ENCODE data around the gene RALGPS1. TPM values are rescaled to one million over a fixed set of nuclear protein-coding genes. Genes with fewer than 3 reads are reported as not detected.

RALGPS1 gene
- total RNA-seq, 2 experiments from 2014 or later = 1.9 to 2.2 TPM

DNA sequence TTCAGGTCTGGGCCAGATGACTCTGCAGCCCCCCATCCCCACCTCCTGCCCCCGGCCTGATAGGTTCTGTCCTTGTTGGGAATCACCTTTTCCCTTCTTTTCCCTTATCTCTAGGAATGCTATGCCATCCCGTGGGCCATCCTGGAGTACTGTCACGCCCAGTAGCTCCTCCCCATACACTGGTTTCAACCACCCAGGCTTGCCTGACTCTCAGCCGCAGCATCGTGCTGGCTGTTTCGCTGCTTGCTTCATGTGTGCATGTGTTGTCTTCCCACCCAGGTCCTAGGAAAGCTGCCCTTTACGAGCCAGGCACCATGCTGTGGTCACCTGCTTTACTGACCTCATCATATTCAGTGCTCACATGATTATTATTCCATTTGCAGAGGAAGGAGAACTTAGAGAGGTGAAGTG lies 136.0 kb downstream of the RALGPS1 start:
- H3K27ac Mint-ChIP-seq = no peak overlapping the region

DNA sequence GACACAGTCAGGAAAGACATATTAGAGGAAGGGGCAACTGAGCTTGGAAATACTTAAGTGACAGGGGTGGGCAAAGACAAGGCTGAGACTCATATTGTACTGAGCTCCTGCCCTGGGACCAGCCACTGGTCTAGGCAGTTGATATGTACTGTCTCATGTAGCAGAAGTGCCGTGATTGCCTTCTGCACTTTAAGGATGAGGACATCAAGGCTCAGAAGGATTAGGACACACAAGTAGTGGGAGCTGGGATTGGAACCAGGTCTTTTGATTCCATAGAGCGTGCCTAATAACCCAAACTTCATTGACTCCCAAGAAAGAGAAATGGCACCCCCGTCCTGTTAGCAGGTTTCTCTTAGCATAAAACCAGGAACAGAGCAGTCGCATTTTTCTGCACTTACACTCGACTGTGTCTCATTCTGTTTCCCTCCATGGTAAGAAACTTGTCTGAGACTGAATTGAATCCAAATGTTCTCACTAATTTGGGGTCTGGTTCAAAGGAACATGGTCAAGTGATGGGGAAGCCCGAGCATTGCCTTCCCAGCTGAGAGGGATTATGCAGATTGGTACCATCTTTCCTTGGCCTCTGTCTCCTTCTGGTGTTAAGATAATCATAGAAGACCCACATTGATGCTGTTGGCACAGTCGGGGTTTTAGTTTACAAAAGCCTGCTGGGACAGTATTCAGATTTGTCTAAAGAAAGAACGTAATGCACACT lies 137.5 kb downstream of the RALGPS1 start:
- POLR2A ChIA-PET = no interaction called here
- CTCF ChIA-PET = interaction anchor here (0.7 to 1.5 kb wide), 2 partner anchors 9 to 22 kb away, joined by 3 read pairs; no protein-coding TSS in a partner anchor
- H3K9me3 Mint-ChIP-seq = no peaks in the 10 kb centered on the region
- H3K4me3 Mint-ChIP-seq = no peak overlapping the region
- no peak for DNase-seq
- peaks cover 33% of the 10 kb centered on the region for H3K4me1 Mint-ChIP-seq
- peaks cover 1% of the 10 kb centered on the region for H3K27me3 Mint-ChIP-seq
- H3K27ac Mint-ChIP-seq = no peak overlapping the region
- H3K36me3 Mint-ChIP-seq (ENCODE audit: low read depth) = no peaks in the 10 kb centered on the region

More for the DNA sequence above, 136.0 kb downstream of the RALGPS1 start:
- H3K4me1 Mint-ChIP-seq = peaks cover 38% of the 10 kb centered on the region
- no peaks in the 10 kb centered on the region for H3K36me3 Mint-ChIP-seq (ENCODE audit: low read depth)
- peaks cover 1% of the 10 kb centered on the region for H3K27me3 Mint-ChIP-seq
- ChIA-PET CTCF (interaction anchor here (0.6 to 1.5 kb wide), 5 partner anchors 9 to 20 kb away, joined by 3 to 5 read pairs (median 3); no protein-coding TSS in a partner anchor), POLR2A (no interaction called here)
- no peak for DNase-seq
- no peak overlapping the region for H3K4me3 Mint-ChIP-seq
- no peaks in the 10 kb centered on the region for H3K9me3 Mint-ChIP-seq

DNA sequence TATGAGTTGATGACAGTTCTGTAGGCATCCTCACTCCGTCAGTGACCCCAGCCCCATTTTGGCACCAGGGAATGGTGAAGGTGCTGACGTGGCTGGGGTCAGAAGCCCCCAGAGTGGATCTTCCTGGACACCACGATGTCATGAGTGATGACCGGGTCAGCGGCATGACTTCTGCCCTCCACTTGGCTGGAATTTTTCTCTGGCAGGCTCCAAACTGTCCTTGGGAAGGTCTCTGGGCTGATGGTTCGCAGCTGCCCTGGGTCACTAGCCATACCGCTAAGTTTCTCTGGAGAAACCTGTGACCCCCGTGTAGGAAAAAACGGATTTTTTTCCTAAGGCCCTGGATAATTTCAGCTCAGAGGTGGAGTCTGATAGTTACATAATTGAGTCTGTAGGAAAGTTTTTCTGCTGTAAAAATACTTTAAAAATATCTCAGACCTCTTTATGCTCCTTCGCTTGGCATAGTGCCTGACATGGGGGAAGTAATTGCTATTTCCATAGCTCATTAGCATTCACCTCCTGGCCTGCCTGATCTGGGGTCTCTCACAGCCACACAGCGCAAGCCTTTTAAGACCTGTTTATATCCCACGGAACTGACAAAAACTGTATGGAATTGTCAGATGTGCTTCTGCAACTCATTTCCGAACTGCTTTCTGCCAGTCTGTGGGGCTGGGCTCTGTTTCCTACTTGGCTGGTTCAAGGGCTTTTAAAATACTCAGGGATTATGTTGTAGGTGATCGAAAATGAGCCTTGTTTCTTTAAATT lies 138.7 kb downstream of the RALGPS1 start:
- Mint-ChIP-seq H3K27ac (no peak overlapping the region), H3K36me3 (ENCODE audit: low read depth) (no peaks in the 10 kb centered on the region), H3K9me3 (no peaks in the 10 kb centered on the region), H3K4me1 (peaks cover 28% of the 10 kb centered on the region), H3K27me3 (no peaks in the 10 kb centered on the region), H3K4me3 (no peak overlapping the region)
- ChIA-PET CTCF (interaction anchor here (0.9 kb wide), 1 partner anchor 9 kb away, joined by 4 read pairs; no protein-coding TSS in a partner anchor), POLR2A (no interaction called here)
- DNase-seq = no peak

DNA sequence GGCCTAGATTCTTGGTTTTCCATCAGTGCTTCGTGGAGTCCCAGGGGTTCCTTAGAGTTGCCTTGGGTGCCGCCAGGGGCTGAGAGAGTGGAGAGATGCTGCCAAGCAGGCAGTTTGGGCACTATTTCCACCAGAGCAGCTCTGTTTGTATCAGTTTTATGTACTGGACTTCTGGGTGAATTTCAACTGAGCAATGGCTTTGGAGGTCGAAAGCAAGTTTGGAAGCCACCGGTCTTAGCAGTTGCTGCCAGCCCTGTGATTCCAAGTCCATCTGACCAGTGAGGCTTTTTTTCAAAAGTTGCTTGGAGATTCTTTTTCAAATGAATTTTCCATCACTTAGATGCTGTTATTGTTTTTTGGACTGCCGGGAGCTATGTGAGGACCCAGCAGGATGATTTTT lies 139.4 kb downstream of the RALGPS1 start:
- Mint-ChIP-seq H3K4me1 (peaks cover 26% of the 10 kb centered on the region), H3K4me3 (no peak overlapping the region), H3K27me3 (no peaks in the 10 kb centered on the region), H3K9me3 (no peaks in the 10 kb centered on the region), H3K36me3 (ENCODE audit: low read depth) (no peaks in the 10 kb centered on the region), H3K27ac (no peak overlapping the region)
- no peak for DNase-seq
- CTCF ChIA-PET = interaction anchor here (1.2 kb wide), 2 partner anchors 13 to 21 kb away, joined by 3 to 5 read pairs; no protein-coding TSS in a partner anchor
- POLR2A ChIA-PET = no interaction called here

DNA sequence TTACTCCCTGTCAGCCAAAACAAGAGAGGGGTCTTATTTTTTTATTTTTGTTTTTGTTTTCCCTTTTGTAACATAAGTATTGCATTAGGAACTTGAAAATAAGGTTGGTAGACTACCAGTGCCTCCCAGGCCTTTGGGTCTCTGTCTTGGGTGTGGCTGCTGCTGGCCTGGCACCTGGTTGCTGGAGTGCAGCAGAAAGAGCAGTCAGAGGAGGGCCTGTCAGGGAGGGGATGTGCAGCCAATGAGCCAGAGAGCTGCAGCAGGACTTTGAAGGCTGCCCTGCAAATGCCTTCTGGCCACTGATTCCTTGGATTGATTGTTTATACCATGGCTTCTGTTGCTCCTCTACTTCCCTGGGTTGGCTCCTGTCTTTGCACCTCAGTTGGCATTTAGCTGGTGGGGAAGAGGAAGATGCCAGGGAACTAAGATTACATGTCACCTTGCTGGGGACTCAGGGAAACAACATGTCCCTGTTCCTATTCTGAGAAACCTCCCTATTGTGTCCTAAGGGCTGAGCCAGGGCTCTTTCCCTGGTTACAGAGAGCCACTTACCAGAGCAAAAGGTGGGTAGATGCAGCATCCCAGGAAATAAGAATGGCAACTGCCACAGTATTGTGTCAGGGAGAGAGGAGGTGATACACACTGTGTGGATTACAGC lies 141.3 kb downstream of the RALGPS1 start:
- H3K4me3 Mint-ChIP-seq = no peak overlapping the region
- H3K9me3 Mint-ChIP-seq = no peaks in the 10 kb centered on the region
- CTCF ChIA-PET = no interaction called here
- POLR2A ChIA-PET = no interaction called here
- no peak for DNase-seq
- peaks cover 15% of the 10 kb centered on the region for H3K4me1 Mint-ChIP-seq
- H3K27ac Mint-ChIP-seq = no peak overlapping the region
- H3K36me3 Mint-ChIP-seq (ENCODE audit: low read depth) = no peaks in the 10 kb centered on the region
- H3K27me3 Mint-ChIP-seq = no peaks in the 10 kb centered on the region

DNA sequence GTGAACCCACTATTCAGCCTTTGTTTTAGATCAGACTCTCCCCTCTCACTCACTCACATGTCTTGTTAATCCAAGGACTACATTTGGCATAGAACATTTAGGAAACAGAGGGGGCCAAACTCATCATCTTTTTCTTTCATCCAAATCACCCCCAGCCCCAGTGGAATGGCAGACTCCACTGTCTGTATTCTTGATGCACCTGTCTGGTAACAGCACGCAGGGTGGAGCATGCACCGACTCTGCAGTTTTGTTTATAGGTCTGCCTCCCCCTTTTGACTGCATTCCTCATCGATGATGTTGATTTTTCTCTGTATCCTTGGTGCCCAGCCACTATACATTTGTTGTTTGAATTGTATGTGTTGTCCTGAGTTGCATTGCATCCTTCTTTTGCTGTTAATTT lies 141.9 kb downstream of the RALGPS1 start:
- peaks cover 13% of the 10 kb centered on the region for H3K4me1 Mint-ChIP-seq
- H3K27ac Mint-ChIP-seq = no peak overlapping the region
- no peak for DNase-seq
- H3K4me3 Mint-ChIP-seq = no peak overlapping the region
- POLR2A ChIA-PET = no interaction called here
- CTCF ChIA-PET = no interaction called here
- no peaks in the 10 kb centered on the region for H3K36me3 Mint-ChIP-seq (ENCODE audit: low read depth)
- H3K27me3 Mint-ChIP-seq = no peaks in the 10 kb centered on the region
- H3K9me3 Mint-ChIP-seq = no peaks in the 10 kb centered on the region

DNA sequence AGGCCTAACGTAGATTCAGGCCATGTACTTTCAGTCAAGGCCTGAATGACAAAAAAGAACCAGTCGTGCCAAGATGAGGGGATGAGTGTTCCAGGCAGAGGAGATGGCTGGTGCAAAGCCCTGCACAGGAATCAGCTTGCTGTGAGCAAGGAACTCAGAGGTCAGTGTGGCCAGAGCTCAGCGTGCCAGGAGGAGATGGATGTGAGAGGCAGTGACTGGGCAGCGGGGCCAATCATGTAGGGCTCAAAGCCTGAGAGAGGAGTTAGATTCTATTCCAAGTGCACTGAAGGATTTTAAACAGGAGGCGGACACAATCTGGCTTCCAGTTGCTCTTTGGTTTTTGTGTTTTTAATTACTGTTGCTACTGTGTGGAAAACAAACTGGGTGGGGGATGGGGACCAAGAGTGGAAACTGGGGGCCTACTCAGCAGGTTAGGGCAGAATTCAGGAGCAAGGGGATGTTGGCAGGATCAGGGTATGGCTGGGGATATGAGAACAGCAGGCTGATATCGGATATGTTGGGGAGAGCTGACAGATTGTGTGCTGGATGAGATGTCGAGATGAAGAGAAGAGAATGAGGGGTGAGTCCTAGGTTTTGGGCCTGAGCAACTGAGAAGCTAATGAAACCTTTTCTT lies 143.5 kb downstream of the RALGPS1 start:
- ChIA-PET CTCF (interaction anchor here (0.6 to 1.6 kb wide), 2 partner anchors 9 to 347 kb away, joined by 4 to 5 read pairs; no protein-coding TSS in a partner anchor), POLR2A (no interaction called here)
- Mint-ChIP-seq H3K4me1 (peaks cover 13% of the 10 kb centered on the region), H3K36me3 (ENCODE audit: low read depth) (no peaks in the 10 kb centered on the region), H3K27me3 (no peaks in the 10 kb centered on the region), H3K9me3 (no peaks in the 10 kb centered on the region), H3K4me3 (no peak overlapping the region), H3K27ac (no peak overlapping the region)
- DNase-seq = no peak

DNA sequence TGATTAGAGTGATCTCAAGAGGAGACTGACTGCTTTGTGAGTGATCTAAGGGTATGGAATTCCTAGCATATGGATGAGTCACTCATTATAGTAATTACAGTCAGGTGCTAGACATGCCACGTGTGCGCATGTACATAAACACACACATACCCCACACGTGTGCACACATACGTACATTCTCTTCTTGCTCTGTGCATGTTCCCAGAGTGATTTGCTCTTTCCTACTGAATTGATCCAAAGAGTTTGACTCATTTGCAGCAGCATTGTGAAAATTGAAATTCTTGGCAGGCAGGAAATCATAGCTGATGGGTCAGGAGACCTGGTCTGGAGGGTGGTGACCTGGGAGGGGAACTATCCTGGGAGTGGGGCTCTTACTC lies 144.1 kb downstream of the RALGPS1 start:
- POLR2A ChIA-PET = no interaction called here
- Mint-ChIP-seq H3K36me3 (ENCODE audit: low read depth) (no peaks in the 10 kb centered on the region), H3K4me1 (peaks cover 13% of the 10 kb centered on the region), H3K9me3 (no peaks in the 10 kb centered on the region), H3K27me3 (no peaks in the 10 kb centered on the region), H3K27ac (no peak overlapping the region), H3K4me3 (no peak overlapping the region)
- CTCF ChIA-PET = interaction anchor here (1.6 kb wide), 1 partner anchor 10 kb away, joined by 5 read pairs; no protein-coding TSS in a partner anchor
- no peak for DNase-seq

DNA sequence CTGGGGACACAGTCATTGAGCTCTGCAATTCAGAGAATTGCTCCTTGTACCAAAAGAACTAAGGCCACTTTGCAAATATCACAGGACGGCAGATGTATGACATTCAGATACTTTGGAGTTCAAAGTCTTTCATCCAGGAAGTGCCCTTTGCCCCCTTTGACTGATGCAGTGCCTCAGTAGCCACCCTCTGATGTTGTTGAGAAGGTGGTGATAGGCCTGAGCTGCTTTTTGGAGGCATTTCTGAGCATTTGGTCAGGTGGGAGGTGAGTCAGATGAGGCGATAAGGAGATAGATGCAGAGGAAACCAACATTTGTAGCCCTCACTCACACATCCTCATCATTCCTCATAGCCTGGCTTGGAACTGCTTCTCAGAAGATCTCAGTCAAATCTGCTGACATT lies 144.4 kb downstream of the RALGPS1 start:
- no peaks in the 10 kb centered on the region for H3K9me3 Mint-ChIP-seq
- no peaks in the 10 kb centered on the region for H3K27me3 Mint-ChIP-seq
- no peak overlapping the region for H3K27ac Mint-ChIP-seq
- CTCF ChIA-PET = interaction anchor here (1.6 kb wide), 1 partner anchor 10 kb away, joined by 5 read pairs; no protein-coding TSS in a partner anchor
- DNase-seq = no peak
- POLR2A ChIA-PET = no interaction called here
- H3K4me1 Mint-ChIP-seq = peaks cover 13% of the 10 kb centered on the region
- no peak overlapping the region for H3K4me3 Mint-ChIP-seq
- no peaks in the 10 kb centered on the region for H3K36me3 Mint-ChIP-seq (ENCODE audit: low read depth)

DNA sequence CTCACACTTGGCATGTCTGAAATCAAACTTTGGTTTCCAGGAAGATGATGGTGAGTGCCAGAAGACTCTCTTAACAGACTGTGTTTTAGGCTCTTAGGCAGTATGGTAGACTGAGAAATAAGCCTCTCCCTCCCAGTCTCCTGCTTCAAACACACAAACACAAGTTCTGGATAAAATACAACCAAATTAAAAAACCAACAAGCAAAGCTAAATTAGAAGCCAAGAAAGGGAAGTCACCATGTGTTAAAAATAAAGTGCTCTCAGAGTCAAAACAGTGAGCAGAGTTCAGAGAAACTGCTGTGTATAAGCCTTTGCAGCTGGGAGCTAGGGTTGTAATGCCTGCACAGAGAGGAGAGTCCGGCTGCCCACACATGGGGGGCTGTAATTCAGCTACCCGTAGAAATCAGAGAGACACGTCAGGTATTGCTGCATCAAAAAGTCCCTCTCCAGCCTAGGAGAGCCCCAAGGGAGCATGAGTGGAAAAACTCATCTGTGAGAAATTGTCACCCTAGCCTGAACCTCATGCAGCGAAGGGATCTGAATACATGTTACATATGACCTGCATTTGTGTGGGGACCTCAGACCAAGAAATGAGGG lies 145.3 kb downstream of the RALGPS1 start:
- Mint-ChIP-seq H3K27ac (no peak overlapping the region), H3K4me3 (no peak overlapping the region), H3K4me1 (peaks cover 13% of the 10 kb centered on the region), H3K36me3 (ENCODE audit: low read depth) (no peaks in the 10 kb centered on the region), H3K9me3 (no peaks in the 10 kb centered on the region), H3K27me3 (no peaks in the 10 kb centered on the region)
- no peak for DNase-seq
- ChIA-PET CTCF (interaction anchor here (0.8 to 1.6 kb wide), 2 partner anchors 10 to 11 kb away, joined by 3 to 5 read pairs; no protein-coding TSS in a partner anchor), POLR2A (no interaction called here)

DNA sequence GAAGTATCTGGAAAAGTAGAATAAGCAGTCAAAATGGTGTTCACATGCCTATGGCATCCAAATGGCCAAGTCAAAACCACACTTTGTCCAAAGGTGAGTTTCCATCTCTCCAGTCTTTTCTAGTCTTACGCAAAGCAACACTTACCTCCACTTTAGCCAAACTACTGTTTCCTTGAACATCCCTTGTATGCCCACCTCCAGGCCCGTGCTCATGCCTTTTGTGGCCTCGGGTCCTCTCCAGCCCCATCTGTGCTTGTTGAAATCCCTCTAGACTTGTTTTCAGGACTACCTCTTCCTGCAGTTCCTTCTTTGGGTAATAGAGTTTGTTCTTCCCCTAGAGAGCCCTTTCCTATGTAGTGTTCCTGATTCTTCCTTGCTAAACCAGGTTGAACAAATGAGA lies 146.8 kb downstream of the RALGPS1 start:
- POLR2A ChIA-PET = no interaction called here
- Mint-ChIP-seq H3K27me3 (no peaks in the 10 kb centered on the region), H3K36me3 (ENCODE audit: low read depth) (no peaks in the 10 kb centered on the region), H3K27ac (no peak overlapping the region), H3K4me1 (peaks cover 13% of the 10 kb centered on the region), H3K9me3 (no peaks in the 10 kb centered on the region), H3K4me3 (no peak overlapping the region)
- CTCF ChIA-PET = interaction anchor here (0.7 to 1.5 kb wide), 2 partner anchors 10 to 11 kb away, joined by 3 read pairs; no protein-coding TSS in a partner anchor
- DNase-seq = no peak

DNA sequence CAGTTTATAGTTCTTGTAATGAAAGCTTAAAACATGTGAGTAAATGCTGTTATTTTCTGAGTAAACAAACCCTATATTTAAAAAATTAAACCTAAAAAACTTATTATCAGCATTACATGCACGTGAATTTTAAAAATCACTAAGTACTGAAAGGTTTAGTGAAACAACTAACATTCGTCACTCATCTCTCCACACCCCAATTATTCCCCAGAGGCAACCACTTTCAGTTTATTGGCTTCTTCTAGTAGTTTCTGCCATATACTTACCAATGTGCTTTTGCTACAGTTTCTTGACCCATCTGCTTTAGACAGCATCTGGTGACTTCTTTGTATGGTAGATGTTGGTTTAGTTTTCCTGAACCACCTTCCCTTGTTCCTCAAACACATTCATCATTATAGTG lies 149.8 kb downstream of the RALGPS1 start:
- H3K9me3 Mint-ChIP-seq = no peaks in the 10 kb centered on the region
- H3K27me3 Mint-ChIP-seq = peaks cover 5% of the 10 kb centered on the region
- H3K4me3 Mint-ChIP-seq = no peak overlapping the region
- no peak overlapping the region for H3K27ac Mint-ChIP-seq
- no peaks in the 10 kb centered on the region for H3K36me3 Mint-ChIP-seq (ENCODE audit: low read depth)
- ChIA-PET POLR2A (no interaction called here), CTCF (no interaction called here)
- DNase-seq = no peak
- peaks cover 5% of the 10 kb centered on the region for H3K4me1 Mint-ChIP-seq
